Measurements from ENCODE around the gene CCDC149.

- TF ChIP-seq, protein P1, sequence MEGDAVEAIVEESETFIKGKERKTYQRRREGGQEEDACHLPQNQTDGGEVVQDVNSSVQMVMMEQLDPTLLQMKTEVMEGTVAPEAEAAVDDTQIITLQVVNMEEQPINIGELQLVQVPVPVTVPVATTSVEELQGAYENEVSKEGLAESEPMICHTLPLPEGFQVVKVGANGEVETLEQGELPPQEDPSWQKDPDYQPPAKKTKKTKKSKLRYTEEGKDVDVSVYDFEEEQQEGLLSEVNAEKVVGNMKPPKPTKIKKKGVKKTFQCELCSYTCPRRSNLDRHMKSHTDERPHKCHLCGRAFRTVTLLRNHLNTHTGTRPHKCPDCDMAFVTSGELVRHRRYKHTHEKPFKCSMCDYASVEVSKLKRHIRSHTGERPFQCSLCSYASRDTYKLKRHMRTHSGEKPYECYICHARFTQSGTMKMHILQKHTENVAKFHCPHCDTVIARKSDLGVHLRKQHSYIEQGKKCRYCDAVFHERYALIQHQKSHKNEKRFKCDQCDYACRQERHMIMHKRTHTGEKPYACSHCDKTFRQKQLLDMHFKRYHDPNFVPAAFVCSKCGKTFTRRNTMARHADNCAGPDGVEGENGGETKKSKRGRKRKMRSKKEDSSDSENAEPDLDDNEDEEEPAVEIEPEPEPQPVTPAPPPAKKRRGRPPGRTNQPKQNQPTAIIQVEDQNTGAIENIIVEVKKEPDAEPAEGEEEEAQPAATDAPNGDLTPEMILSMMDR (conservative IDR thresholded peaks at IDR 0.05; ENCODE audit: low read length): no peak
- no peak for TF ChIP-seq EZH2phosphoT487 (IDR thresholded peaks at IDR 0.05; ENCODE audit: borderline replicate concordance, low read depth, low read length)
Measured at GRCh38 chr4:24914460-24914859, 1.6 kb upstream of the CCDC149 start.
